Psoas muscle (tissue), 8 donors: ENCODE results near the gene GAS2L2. TPM values are rescaled to one million over a fixed set of nuclear protein-coding genes. Genes with fewer than 3 reads are reported as not detected.

Experiments used
- ATAC-seq, 4 donors: fragments of 200-7000 bp; cut with Tn5 transposase; one replicate each; pipeline ENCODE4 v1.9.1; 2020; ENCODE audit warnings: moderate library complexity in 3 of 4, mild to moderate bottlenecking in 2 of 4
- DNase-seq, 2 donors: peaks; one replicate each; pipeline ENCODE4 v3.0.0-alpha.2; 2020
- H3K27ac ChIP-seq: fragments of 200-600 bp; one replicate; pipeline ENCODE4 v1.8.0; 2022
- H3K27me3 ChIP-seq, 3 donors: fragments of 200-600 bp in 1 of 3; one replicate each; pipeline versions ENCODE4 v1.6.1 to v1.8.0; 2013 to 2022; ENCODE audit warnings: low read length in 2 of 3, mild to moderate bottlenecking in 2 of 3, moderate library complexity in 1 of 3; ENCODE audit not compliant: insufficient read depth in 3 of 3
- H3K36me3 ChIP-seq, 2 donors: fragments of 200-600 bp in 1 of 2; one replicate each; pipeline versions ENCODE4 v1.6.1 to v1.8.0; 2013 to 2022; ENCODE audit warnings: low read depth in 1 of 2, mild to moderate bottlenecking in 1 of 2, moderate library complexity in 1 of 2; ENCODE audit not compliant: insufficient read depth in 1 of 2
- H3K4me1 ChIP-seq: fragments of 200-600 bp; one replicate; pipeline ENCODE4 v1.8.0; 2022
- H3K4me3 ChIP-seq: fragments of 200-600 bp; one replicate; pipeline ENCODE4 v1.8.0; 2022; ENCODE audit warnings: mild to moderate bottlenecking
- H3K9me3 ChIP-seq: fragments of 200-600 bp; one replicate; pipeline ENCODE4 v1.8.0; 2022
- WGBS, 3 donors: extraction: QIAGEN DNeasy Blood & Tissue Kit; methylation state at CpG; one replicate each; pipeline versions ENCODE4 v1.1.6 to v1.1.7; 2013; 5-methylcytosine and 5-hydroxymethylcytosine counted together
- intact Hi-C, 2 donors: fragments of 100-400 bp; cut with DNase I; formaldehyde crosslinking; loops; one replicate each; pipeline versions ENCODE4 v1.11.0 to v1.14.2; 2022
- polyA plus RNA-seq, 3 donors: library from polyadenylated mRNA; stranded (reverse); fragments of 200-250 nt; gene quantifications; one replicate each; pipeline ENCODE4 v1.2.3, GENCODE V29; 2013
- total RNA-seq, 4 donors: library from RNA; stranded (reverse); fragmentation: NEBNext Ultra II Directional in 2 of 4; extraction: Animal tissue kit (Norgen Biotek cat#: 25700) in 2 of 4; gene quantifications; one replicate each; pipeline versions ENCODE4 v1.2.1 to v1.2.4, GENCODE V29; 2021 to 2023
- TF ChIP-seq, protein P1 (sequence below): fragments of 200-600 bp; IDR thresholded peaks from one replicate; pipeline ENCODE4 v1.8.0; 2022; ENCODE audit warnings: antibody characterized with exemption
- donor health status: healthy with polysubstance abuse.
- donor health status: DM: no; HTN: no; CAD: no; lungs with moderate emphysema.
- donor health status: Bipolar disorder and iron deficiency.
- donor health status: healthy.
- donor health status: DM: yes; HTN: yes; CAD: no.
- donor health status: DM: no; HTN: no; CAD: no.
- donor health status: DM: no; HTN: no; CAD: no.
- donor health status: DM: yes; HTN: yes; CAD: no.

Gene GAS2L2
- total and polyA plus RNA-seq, 7 donors = 0.04 to 0.27 (median 0.13) TPM; not detected in 1

DNA sequence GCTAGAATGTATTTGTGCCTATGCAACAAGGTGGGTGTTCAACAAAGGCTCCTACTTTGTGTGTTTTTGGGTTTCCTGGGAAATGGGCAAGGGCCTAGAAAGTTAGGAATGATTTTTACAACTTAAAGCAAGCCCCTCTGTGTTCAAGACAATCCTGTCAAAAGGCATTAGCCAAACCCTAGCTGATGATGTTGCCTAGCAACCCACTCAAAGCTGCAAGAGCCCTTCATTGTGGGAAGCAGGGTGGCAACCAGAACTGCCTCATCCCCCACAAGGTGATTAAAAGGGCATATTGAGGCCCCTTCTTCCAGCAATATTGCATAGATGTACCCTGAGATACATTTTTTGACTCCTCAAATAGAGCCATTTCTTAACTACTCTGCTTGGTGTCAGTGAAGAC lies 37.6 kb downstream of the GAS2L2 start:
- Histone ChIP-seq H3K36me3 (peaks cover 3 to 25% of the 10 kb centered on the region in 2 donors), H3K4me3 (no peak overlapping the region), H3K27me3 (no peaks in the 10 kb centered on the region), H3K27ac (no peak overlapping the region), H3K4me1 (peaks cover 46% of the 10 kb centered on the region), H3K9me3 (no peaks in the 10 kb centered on the region)
- TF ChIP-seq, protein P1, sequence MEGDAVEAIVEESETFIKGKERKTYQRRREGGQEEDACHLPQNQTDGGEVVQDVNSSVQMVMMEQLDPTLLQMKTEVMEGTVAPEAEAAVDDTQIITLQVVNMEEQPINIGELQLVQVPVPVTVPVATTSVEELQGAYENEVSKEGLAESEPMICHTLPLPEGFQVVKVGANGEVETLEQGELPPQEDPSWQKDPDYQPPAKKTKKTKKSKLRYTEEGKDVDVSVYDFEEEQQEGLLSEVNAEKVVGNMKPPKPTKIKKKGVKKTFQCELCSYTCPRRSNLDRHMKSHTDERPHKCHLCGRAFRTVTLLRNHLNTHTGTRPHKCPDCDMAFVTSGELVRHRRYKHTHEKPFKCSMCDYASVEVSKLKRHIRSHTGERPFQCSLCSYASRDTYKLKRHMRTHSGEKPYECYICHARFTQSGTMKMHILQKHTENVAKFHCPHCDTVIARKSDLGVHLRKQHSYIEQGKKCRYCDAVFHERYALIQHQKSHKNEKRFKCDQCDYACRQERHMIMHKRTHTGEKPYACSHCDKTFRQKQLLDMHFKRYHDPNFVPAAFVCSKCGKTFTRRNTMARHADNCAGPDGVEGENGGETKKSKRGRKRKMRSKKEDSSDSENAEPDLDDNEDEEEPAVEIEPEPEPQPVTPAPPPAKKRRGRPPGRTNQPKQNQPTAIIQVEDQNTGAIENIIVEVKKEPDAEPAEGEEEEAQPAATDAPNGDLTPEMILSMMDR = no peak
- ATAC-seq (no peak), DNase-seq (no peak)
- intact Hi-C loops = no loop called here

DNA sequence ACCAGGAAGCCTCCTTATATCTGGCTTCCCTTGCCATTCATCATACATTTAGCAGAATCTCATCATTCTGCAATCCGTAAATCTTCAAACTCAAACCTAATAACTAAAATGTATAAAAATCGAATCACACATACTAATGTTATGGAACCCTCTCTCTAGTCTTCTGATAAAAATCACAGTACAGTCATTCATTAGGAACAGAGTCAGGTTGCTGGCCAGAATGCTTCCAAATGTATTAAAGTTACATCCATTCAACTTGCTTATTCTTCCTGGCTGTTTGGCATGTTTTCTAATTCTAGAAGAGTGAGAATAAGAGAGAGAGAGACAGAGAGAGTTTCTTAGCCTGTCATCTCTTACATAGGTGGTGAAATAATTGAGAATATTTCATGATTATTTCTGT lies 38.1 kb downstream of the GAS2L2 start:
- TF ChIP-seq, protein P1 = no peak
- no peaks in the 10 kb centered on the region for H3K9me3 ChIP-seq
- H3K27me3 ChIP-seq = no peaks in the 10 kb centered on the region
- WGBS, 3 donors = 88 to 89% (median 88%) methylated on average over 2 of the region's 2 CpGs
- peak overlapping the region; percentile 80 for H3K27ac ChIP-seq
- peaks cover 3 to 28% of the 10 kb centered on the region in 2 donors for H3K36me3 ChIP-seq
- intact Hi-C loops = loop anchor here in 1 of 2 donors (5.0 kb wide), 1 partner anchor 53 kb away; no protein-coding TSS in a partner anchor
- H3K4me1 ChIP-seq = peaks cover 51% of the 10 kb centered on the region
- DNase-seq (no peak), ATAC-seq (no peak)
- H3K4me3 ChIP-seq = no peak overlapping the region

DNA sequence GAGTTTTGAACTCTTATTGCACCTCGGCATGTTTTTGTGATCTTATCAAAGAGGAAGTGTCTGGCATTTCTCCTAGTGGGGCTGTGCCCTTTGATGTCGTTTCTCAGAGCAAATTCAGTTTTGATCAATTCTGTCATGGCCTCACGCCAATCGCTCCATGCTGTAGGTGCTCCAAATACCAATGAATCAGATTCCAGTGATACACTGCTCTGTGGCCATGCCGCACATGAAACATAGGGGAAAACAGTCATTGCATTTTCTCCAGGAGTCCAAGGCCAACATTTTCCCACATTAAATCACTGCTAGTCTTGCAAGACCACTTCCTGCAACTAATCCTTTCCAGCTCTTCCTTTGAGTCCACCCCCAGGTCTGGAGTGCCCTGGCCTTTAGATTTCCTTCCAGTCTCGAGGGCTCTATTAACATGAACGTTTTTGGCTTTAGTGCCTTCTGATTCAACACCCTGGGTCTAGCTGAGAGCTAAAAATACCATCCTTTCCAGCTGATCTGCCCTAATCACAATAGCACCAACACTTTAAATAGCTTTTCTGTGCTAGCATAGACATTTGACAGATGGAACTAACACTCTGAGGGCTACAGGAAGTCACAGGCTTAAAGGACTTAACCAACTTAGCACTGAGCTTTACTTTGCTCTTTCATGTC lies 39.8 kb downstream of the GAS2L2 start:
- TF ChIP-seq, protein P1 = no peak
- Histone ChIP-seq H3K27ac (peak overlapping the region; percentile 80), H3K9me3 (no peaks in the 10 kb centered on the region), H3K36me3 (peaks cover 3 to 29% of the 10 kb centered on the region in 2 donors), H3K27me3 (no peaks in the 10 kb centered on the region), H3K4me1 (peaks cover 67% of the 10 kb centered on the region), H3K4me3 (no peak overlapping the region)
- WGBS, 3 donors = 22 to 25% (median 24%) methylated on average over 7 of the region's 7 CpGs
- DNase-seq (peak in 1 of 2 donors; percentile 16), ATAC-seq (peak; percentile 87 to 92 (median 92))
- intact Hi-C loops = loop anchor here in 1 of 2 donors (5.0 kb wide), 1 partner anchor 51 kb away; no protein-coding TSS in a partner anchor

DNA sequence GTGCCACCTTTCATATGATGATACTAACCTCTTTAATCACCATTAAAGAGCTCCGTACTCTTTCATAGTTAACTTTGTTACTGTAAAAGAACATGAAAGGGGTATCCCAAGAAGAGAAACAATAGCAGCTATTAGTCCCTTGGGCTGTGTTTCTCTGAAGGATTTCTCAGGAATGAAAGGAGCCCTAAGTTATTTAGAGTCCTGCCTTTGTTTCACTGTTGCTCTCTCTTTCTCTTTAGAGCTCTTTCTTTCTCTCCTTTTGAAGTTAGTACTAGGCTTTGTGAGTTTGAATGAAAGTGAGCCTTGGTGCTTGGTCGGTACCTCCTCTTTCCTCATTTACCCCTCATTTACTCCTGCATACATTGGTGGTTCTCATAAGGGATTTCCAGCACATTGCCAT lies 42.1 kb downstream of the GAS2L2 start:
- no peaks in the 10 kb centered on the region for H3K27me3 ChIP-seq
- no peak overlapping the region for H3K27ac ChIP-seq
- peaks cover 54% of the 10 kb centered on the region for H3K4me1 ChIP-seq
- DNase-seq (no peak), ATAC-seq (no peak)
- H3K4me3 ChIP-seq = no peak overlapping the region
- TF ChIP-seq, protein P1 = no peak
- no peaks in the 10 kb centered on the region for H3K9me3 ChIP-seq
- intact Hi-C loops = loop anchor here in 1 of 2 donors (5.0 kb wide), 1 partner anchor 49 kb away; no protein-coding TSS in a partner anchor
- 87 to 93% (median 89%) methylated on average over 2 of the region's 2 CpGs for WGBS, 3 donors
- peaks cover 3 to 18% of the 10 kb centered on the region in 2 donors for H3K36me3 ChIP-seq
